CD4-positive, alpha-beta memory T cell (primary cell): ENCODE results near the gene TGFA. TPM values are rescaled to one million over a fixed set of nuclear protein-coding genes. Genes with fewer than 3 reads are reported as not detected.
A peak's percentile ranks its signal among the peaks of the same experiment; 100 is the strongest.
"Not testable (repeated sequence)": the region's sequence is repeated elsewhere in the genome, so short reads cannot be mapped to it uniquely, and the experiment has no call there.

Experiments used
- CTCF ChIA-PET: fragments of 350-600 bp; sonication (Branson Sonifier 250); formaldehyde crosslinking; loops from one replicate; lab custom pipeline; 2021; ENCODE audit warnings: inconsistent platforms; ENCODE audit not compliant: partially characterized antibody; lab: Charles Lee
- POLR2A ChIA-PET: fragments of 350-600 bp; sonication (Branson Sonifier 250); formaldehyde crosslinking; loops from one replicate; lab custom pipeline; 2021; ENCODE audit not compliant: partially characterized antibody; lab: Charles Lee
- DNase-seq, 5 donors: peaks; one replicate each; pipeline versions ENCODE4 v3.0.0 to v3.0.0-alpha.2; 2020 to 2022; ENCODE audit warnings: mixed read lengths in 1 of 5
- H3K27ac ChIP-seq: one replicate; pipeline ENCODE4 v1.7.0; 2013; ENCODE audit warnings: low read depth, low read length
- H3K27me3 ChIP-seq: 2 replicates; pipeline ENCODE4 v1.7.0; 2013; ENCODE audit warnings: mild to moderate bottlenecking, low read length, moderate library complexity; ENCODE audit not compliant: insufficient read depth
- H3K36me3 ChIP-seq: 2 replicates; pipeline ENCODE4 v1.7.0; 2013; ENCODE audit warnings: mild to moderate bottlenecking, low read length, moderate library complexity; ENCODE audit not compliant: insufficient read depth
- H3K4me1 ChIP-seq: 2 replicates; pipeline ENCODE4 v1.7.0; 2013; ENCODE audit warnings: mild to moderate bottlenecking, low read length, moderate library complexity; ENCODE audit not compliant: insufficient read depth
- H3K4me3 ChIP-seq, 2 donors: one replicate each; pipeline ENCODE4 v1.7.0; 2013; ENCODE audit warnings: low read length in 2 of 2, mild to moderate bottlenecking in 1 of 2
- H3K9me3 ChIP-seq, 2 donors: one replicate each; pipeline ENCODE4 v1.7.0; 2013; ENCODE audit warnings: low read length in 2 of 2, control low read depth in 1 of 2; ENCODE audit not compliant: control insufficient read depth in 1 of 2
- H3K27ac Mint-ChIP-seq, 7 donors: one replicate each; pipeline ENCODE4 v1.8.0; 2020 to 2021; ENCODE audit warnings: mixed read lengths in 7 of 7, mild to moderate bottlenecking in 6 of 7, inconsistent platforms in 3 of 7, moderate library complexity in 3 of 7
- H3K27me3 Mint-ChIP-seq, 2 donors: one replicate each; pipeline ENCODE4 v1.8.0; 2020 to 2021; ENCODE audit warnings: mixed read lengths in 2 of 2
- H3K36me3 Mint-ChIP-seq, 2 donors: one replicate each; pipeline ENCODE4 v1.8.0; 2020 to 2021; ENCODE audit warnings: mixed read lengths in 2 of 2, inconsistent platforms in 1 of 2, mild to moderate bottlenecking in 1 of 2
- H3K4me1 Mint-ChIP-seq, 4 donors: one replicate each; pipeline ENCODE4 v1.8.0; 2020 to 2021; ENCODE audit warnings: mixed read lengths in 4 of 4, mild to moderate bottlenecking in 1 of 4
- H3K4me3 Mint-ChIP-seq, 8 donors: one replicate each; pipeline ENCODE4 v1.8.0; 2020 to 2021; ENCODE audit warnings: mixed read lengths in 8 of 8, mild to moderate bottlenecking in 7 of 8, moderate library complexity in 6 of 8, inconsistent platforms in 3 of 8
- H3K9me3 Mint-ChIP-seq, 8 donors: one replicate each; pipeline ENCODE4 v1.8.0; 2020 to 2021; ENCODE audit warnings: mixed read lengths in 8 of 8, mild to moderate bottlenecking in 5 of 8, inconsistent platforms in 3 of 8, moderate library complexity in 1 of 8
- intact Hi-C: fragments of 100-400 bp; cut with micrococcal nuclease; formaldehyde crosslinking; loops from one replicate; pipeline ENCODE4 v1.15.1; 2023
- polyA plus RNA-seq, 2 donors: library from polyadenylated mRNA; unstranded; fragments of 300-500 nt; fragmentation: Illumina TruSeq; gene quantifications; one replicate each; pipeline ENCODE4 v1.2.3, GENCODE V29; 2021
- total RNA-seq, 2 experiments: library from RNA; stranded (reverse); gene quantifications; one replicate each; pipeline ENCODE4 v1.2.3, GENCODE V29; 2021

The TGFA gene
- total and polyA plus RNA-seq, 4 experiments from 2014 or later, result 0.46 to 4.2 (median 2.3) TPM

DNA sequence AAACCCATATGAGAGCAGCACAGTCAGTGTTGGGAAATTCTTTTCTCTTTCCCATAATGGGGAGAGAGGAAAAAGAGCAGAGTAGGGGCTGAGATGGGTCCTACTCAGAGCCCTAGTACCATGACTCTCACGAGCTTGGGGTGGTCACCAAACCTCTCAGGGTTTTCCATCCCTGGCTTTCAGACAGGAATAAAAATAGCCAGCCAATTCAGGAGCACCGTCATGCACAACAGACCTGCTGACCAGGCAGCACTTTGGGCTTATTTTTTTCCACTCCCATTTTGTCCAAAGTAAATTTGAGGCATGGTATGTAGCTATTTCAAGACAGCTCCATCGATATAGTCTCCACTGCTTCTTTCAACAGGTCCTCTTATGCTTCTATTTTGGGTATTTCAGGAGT lies 86.4 kb downstream of the TGFA start:
- Mint-ChIP-seq H3K27ac (no peak overlapping the region), H3K9me3 (peaks cover 0 to 4% (median 0%) of the 10 kb centered on the region in 8 donors), H3K4me3 (no peak overlapping the region), H3K4me1 (peaks cover 0 to 6% (median 3%) of the 10 kb centered on the region in 4 donors), H3K27me3 (no peaks in the 10 kb centered on the region), H3K36me3 (peaks cover 0 to 4% of the 10 kb centered on the region in 2 donors)
- ChIA-PET POLR2A (no interaction called here), CTCF (no interaction called here)
- Histone ChIP-seq H3K27me3 (no peaks in the 10 kb centered on the region), H3K4me3 (no peak overlapping the region), H3K36me3 (no peaks in the 10 kb centered on the region), H3K9me3 (no peaks in the 10 kb centered on the region), H3K27ac (no peak overlapping the region), H3K4me1 (no peaks in the 10 kb centered on the region)
- no peak for DNase-seq
- intact Hi-C loops, result no loop called here

- CTCF ChIA-PET, H3K4me3 ChIP-seq, H3K27ac ChIP-seq, H3K9me3 Mint-ChIP-seq, H3K4me1 Mint-ChIP-seq, intact Hi-C loops, H3K27me3 Mint-ChIP-seq, H3K36me3 ChIP-seq, POLR2A ChIA-PET, H3K4me1 ChIP-seq, H3K27me3 ChIP-seq, H3K36me3 Mint-ChIP-seq, H3K4me3 Mint-ChIP-seq, H3K27ac Mint-ChIP-seq, DNase-seq, H3K9me3 ChIP-seq: not testable (repeated sequence)
Measured at GRCh38 chr2:70466647-70467046, 87.0 kb downstream of the TGFA start.

DNA sequence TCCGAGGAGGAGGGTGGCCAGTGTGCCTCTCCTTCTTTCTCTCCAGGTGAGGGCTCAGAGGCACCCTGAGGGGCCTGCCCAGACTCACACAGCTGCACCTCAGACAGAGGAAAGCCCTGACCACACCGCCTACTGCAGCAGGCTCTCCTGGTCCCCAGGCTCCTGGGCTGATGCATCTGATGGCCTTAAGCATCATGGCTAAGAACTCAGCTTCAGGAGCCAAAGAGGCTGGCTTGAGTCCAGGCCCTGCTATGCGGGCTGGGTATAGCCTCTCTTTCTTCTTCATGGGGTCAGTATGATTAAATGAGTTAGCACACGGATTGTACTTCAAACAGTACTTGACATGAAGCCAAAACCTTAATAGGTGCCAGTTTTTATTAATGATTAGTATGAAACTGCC lies 89.6 kb downstream of the TGFA start:
- H3K9me3 Mint-ChIP-seq, result peaks cover 0 to 4% (median 0%) of the 10 kb centered on the region in 8 donors
- H3K27ac ChIP-seq, result no peak overlapping the region
- no peak overlapping the region for H3K4me3 ChIP-seq
- no peaks in the 10 kb centered on the region for H3K36me3 ChIP-seq
- ChIA-PET CTCF (no interaction called here), POLR2A (no interaction called here)
- H3K27ac Mint-ChIP-seq, result no peak overlapping the region
- H3K27me3 ChIP-seq, result no peaks in the 10 kb centered on the region
- H3K36me3 Mint-ChIP-seq, result peaks cover 0 to 7% of the 10 kb centered on the region in 2 donors
- intact Hi-C loops, result no loop called here
- DNase-seq, result no peak
- H3K4me3 Mint-ChIP-seq, result no peak overlapping the region
- no peaks in the 10 kb centered on the region for H3K27me3 Mint-ChIP-seq
- no peaks in the 10 kb centered on the region for H3K4me1 Mint-ChIP-seq
- no peaks in the 10 kb centered on the region for H3K4me1 ChIP-seq
- H3K9me3 ChIP-seq, result no peaks in the 10 kb centered on the region

DNA sequence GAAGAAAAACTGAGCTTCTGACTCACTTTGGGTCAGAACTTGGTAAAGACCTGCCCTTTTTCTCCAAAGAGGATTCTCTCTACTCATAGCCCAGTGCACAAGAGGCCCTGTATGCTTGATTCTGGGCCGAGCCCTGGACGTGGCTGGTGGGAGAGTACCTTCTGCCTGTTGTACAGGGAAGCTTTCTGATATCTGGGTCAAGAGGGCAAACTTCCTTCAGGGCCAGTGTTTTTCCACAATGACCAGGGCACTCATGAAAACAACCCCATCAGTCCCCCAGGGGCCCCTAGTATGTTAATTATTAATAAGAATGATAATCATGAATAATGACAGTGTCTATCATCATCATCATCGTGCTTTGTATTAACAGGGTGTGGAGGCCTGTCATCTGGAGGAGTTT lies 90.0 kb downstream of the TGFA start:
- H3K27ac ChIP-seq, result no peak overlapping the region
- H3K27me3 Mint-ChIP-seq, result no peaks in the 10 kb centered on the region
- no peaks in the 10 kb centered on the region for H3K4me1 Mint-ChIP-seq
- DNase-seq, result no peak
- ChIA-PET POLR2A (no interaction called here), CTCF (no interaction called here)
- peaks cover 0 to 4% (median 0%) of the 10 kb centered on the region in 8 donors for H3K9me3 Mint-ChIP-seq
- H3K36me3 Mint-ChIP-seq, result peaks cover 0 to 7% of the 10 kb centered on the region in 2 donors
- no peaks in the 10 kb centered on the region for H3K36me3 ChIP-seq
- no peaks in the 10 kb centered on the region for H3K27me3 ChIP-seq
- no peak overlapping the region for H3K4me3 ChIP-seq
- H3K9me3 ChIP-seq, result no peaks in the 10 kb centered on the region
- H3K27ac Mint-ChIP-seq, result no peak overlapping the region
- intact Hi-C loops, result no loop called here
- H3K4me1 ChIP-seq, result no peaks in the 10 kb centered on the region
- no peak overlapping the region for H3K4me3 Mint-ChIP-seq

GRCh38 chr2:70461981-70462876 lies 91.4 kb downstream of the TGFA start:
- ChIA-PET POLR2A (no interaction called here), CTCF (no interaction called here)
- H3K4me3 ChIP-seq, result no peak overlapping the region
- H3K27me3 ChIP-seq, result no peaks in the 10 kb centered on the region
- peaks cover 0 to 4% (median 0%) of the 10 kb centered on the region in 8 donors for H3K9me3 Mint-ChIP-seq
- intact Hi-C loops, result no loop called here
- peaks cover 0 to 7% of the 10 kb centered on the region in 2 donors for H3K36me3 Mint-ChIP-seq
- H3K27me3 Mint-ChIP-seq, result no peaks in the 10 kb centered on the region
- peaks cover 0 to under 1% (median under 1%) of the 10 kb centered on the region in 4 donors for H3K4me1 Mint-ChIP-seq
- H3K4me1 ChIP-seq, result no peaks in the 10 kb centered on the region
- H3K36me3 ChIP-seq, result no peaks in the 10 kb centered on the region
- no peak overlapping the region for H3K4me3 Mint-ChIP-seq
- no peaks in the 10 kb centered on the region for H3K9me3 ChIP-seq
- no peak for DNase-seq
- no peak overlapping the region for H3K27ac ChIP-seq
- H3K27ac Mint-ChIP-seq, result no peak overlapping the region

DNA sequence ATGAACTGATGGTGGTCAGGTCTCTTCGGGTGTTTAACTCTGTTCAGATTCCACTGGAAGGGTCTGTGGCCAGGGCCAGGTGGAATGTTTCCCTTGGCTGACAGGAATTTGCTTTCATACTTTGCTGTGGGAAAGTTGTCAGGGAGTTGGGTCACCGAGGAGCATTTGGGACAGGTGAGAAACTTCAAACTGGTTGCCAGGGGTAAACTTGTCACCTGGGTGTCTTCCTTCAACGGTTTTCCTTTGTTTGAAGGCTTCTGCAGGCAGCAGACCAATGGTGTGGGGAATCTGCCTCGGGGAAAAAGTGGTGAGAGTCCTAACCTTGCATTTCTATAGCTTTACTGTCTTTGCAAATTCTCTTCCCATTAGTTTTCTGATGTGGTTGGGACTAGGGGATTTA lies 92.2 kb downstream of the TGFA start:
- no peak overlapping the region for H3K27ac ChIP-seq
- DNase-seq, result no peak
- H3K27me3 Mint-ChIP-seq, result no peaks in the 10 kb centered on the region
- H3K27me3 ChIP-seq, result no peaks in the 10 kb centered on the region
- no peaks in the 10 kb centered on the region for H3K36me3 ChIP-seq
- H3K4me3 Mint-ChIP-seq, result no peak overlapping the region
- no peak overlapping the region for H3K4me3 ChIP-seq
- no peaks in the 10 kb centered on the region for H3K9me3 ChIP-seq
- peaks cover 0 to 7% of the 10 kb centered on the region in 2 donors for H3K36me3 Mint-ChIP-seq
- intact Hi-C loops, result no loop called here
- peak overlapping the region in 1 of 7 donors; percentile 10 for H3K27ac Mint-ChIP-seq
- H3K4me1 ChIP-seq, result no peaks in the 10 kb centered on the region
- ChIA-PET POLR2A (no interaction called here), CTCF (interaction anchor here (2.1 kb wide), 1 partner anchor 157 kb away, joined by 4 read pairs; no protein-coding TSS in a partner anchor)
- peaks cover 2 to 8% (median 6%) of the 10 kb centered on the region in 4 donors for H3K4me1 Mint-ChIP-seq
- peaks cover 0 to 1% (median 0%) of the 10 kb centered on the region in 8 donors for H3K9me3 Mint-ChIP-seq

GRCh38 chr2:70460333-70460732 lies 93.3 kb downstream of the TGFA start:
- peaks cover 6 to 9% (median 7%) of the 10 kb centered on the region in 4 donors for H3K4me1 Mint-ChIP-seq
- H3K27ac Mint-ChIP-seq, result no peak overlapping the region
- H3K9me3 ChIP-seq, result no peaks in the 10 kb centered on the region
- ChIA-PET CTCF (interaction anchor here (2.1 kb wide), 1 partner anchor 158 kb away, joined by 4 read pairs; no protein-coding TSS in a partner anchor), POLR2A (no interaction called here)
- no peak overlapping the region for H3K4me3 ChIP-seq
- H3K4me1 ChIP-seq, result no peaks in the 10 kb centered on the region
- H3K27me3 ChIP-seq, result no peaks in the 10 kb centered on the region
- intact Hi-C loops, result no loop called here
- no peak for DNase-seq
- no peak overlapping the region for H3K27ac ChIP-seq
- H3K36me3 ChIP-seq, result no peaks in the 10 kb centered on the region
- H3K36me3 Mint-ChIP-seq, result peaks cover 0 to 7% of the 10 kb centered on the region in 2 donors
- H3K27me3 Mint-ChIP-seq, result no peaks in the 10 kb centered on the region
- no peaks in the 10 kb centered on the region for H3K9me3 Mint-ChIP-seq
- no peak overlapping the region for H3K4me3 Mint-ChIP-seq
